Uterus (tissue), 4 donors: ENCODE data around the gene CRTAC1. TPM values are rescaled to one million over a fixed set of nuclear protein-coding genes. Genes with fewer than 3 reads are reported as not detected.

Source experiments
- DNase-seq, 2 donors: peaks; one replicate each; pipeline ENCODE4 v3.0.0-alpha.2; 2019 to 2020
- H3K27ac ChIP-seq, 2 donors: fragments of 200-600 bp; sonication (generic); 1 replicate in 1 of 2; 2 replicates in 1 of 2; pipeline ENCODE4 v1.5.1; 2016 to 2018
- H3K27me3 ChIP-seq, 2 donors: fragments of 200-600 bp; sonication (generic); one replicate each; pipeline ENCODE4 v1.5.1; 2018 to 2019; ENCODE audit warnings: control low read depth in 1 of 2
- H3K36me3 ChIP-seq, 2 donors: fragments of 200-600 bp; sonication (generic); one replicate each; pipeline ENCODE4 v1.5.1; 2019; ENCODE audit warnings: control low read depth in 1 of 2
- H3K4me1 ChIP-seq, 2 donors: fragments of 200-600 bp; sonication (generic); one replicate each; pipeline ENCODE4 v1.5.1; 2018 to 2019; ENCODE audit warnings: control low read depth in 1 of 2
- H3K4me3 ChIP-seq, 2 donors: fragments of 200-600 bp; sonication (generic); 1 replicate in 1 of 2; 2 replicates in 1 of 2; pipeline ENCODE4 v1.5.1; 2018 to 2019; ENCODE audit warnings: mild to moderate bottlenecking in 1 of 2
- H3K9me3 ChIP-seq, 2 donors: fragments of 200-600 bp; sonication (generic); one replicate each; pipeline ENCODE4 v1.5.1; 2019; ENCODE audit warnings: control low read depth in 1 of 2
- POLR2A ChIP-seq, 2 donors: fragments of 450-650 bp; IDR thresholded peaks; one replicate each; pipeline ENCODE4 v1.6.1; 2016; ENCODE audit warnings: antibody characterized with exemption in 2 of 2, mild to moderate bottlenecking in 1 of 2, moderate library complexity in 1 of 2
- intact Hi-C: fragments of 100-400 bp; cut with DNase I; formaldehyde crosslinking; loops from one replicate; pipeline ENCODE4 v1.15.1; 2023; ENCODE audit warnings: low total_unique reads
- total RNA-seq, 4 donors: library from RNA; depleted of rRNA in 3 of 4; stranded (reverse); fragments of >200 nt in 3 of 4; gene quantifications; one replicate each; pipeline versions ENCODE4 v1.1.0 to v1.2.4, GENCODE V29; 2014 to 2023
- TF ChIP-seq, protein P1 (sequence below), 4 experiments: fragments of 200-600 bp in 2 of 4; fragments of 450-650 bp in 2 of 4; sonication (generic) in 2 of 4; IDR thresholded peaks; one replicate each; pipeline ENCODE4 v1.5.1; 2016 to 2019; ENCODE audit warnings: antibody characterized with exemption in 4 of 4, mild to moderate bottlenecking in 2 of 4, moderate library complexity in 1 of 4
- donor health status: DM: yes; HTN: yes; CAD: no.

The CRTAC1 gene
- total RNA-seq, 4 donors from 2014 or later, result 0.26 to 7.5 (median 2.0) TPM

DNA sequence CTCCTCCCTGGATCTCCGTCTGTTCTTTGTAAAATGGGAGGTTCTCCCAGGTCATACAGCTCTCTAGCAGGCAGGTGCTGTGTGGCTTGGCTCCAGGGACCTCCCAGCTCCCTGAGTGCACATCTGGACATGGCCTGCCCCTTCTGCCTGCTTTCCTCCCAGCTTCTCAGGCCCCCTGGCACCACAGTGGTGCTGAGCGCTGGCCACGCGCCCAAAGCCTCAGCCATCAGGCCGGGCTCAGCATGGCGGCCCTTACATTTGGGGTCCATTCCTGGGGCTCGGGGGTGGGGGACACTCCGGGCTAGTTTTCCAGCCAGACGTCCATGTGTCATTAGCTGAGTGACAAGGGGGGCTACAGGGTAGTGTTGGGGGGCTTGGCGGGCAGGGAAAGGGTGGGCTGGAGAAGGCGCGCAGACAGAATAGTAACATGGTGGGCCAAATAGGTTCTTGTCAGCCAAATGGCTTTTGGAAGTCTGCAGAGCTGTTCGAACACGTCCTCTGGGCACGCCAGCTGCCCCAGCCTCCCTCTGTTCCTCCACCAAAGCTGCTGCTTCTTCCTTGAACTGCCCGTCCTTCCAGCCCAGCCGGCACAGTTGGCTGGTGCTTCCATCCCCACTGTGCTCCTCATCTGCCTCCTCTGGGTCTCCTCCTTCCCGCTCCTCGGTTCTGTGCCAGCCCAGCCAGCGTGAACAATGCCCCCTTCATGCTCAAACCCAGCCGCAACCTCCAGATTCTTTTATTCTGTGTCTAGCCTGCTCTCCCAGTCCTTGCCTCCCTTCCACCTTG, 114.9 kb downstream of the CRTAC1 start:
- no peaks in the 10 kb centered on the region for H3K4me1 ChIP-seq
- no peaks in the 10 kb centered on the region for H3K9me3 ChIP-seq
- H3K4me3 ChIP-seq, result no peak overlapping the region
- no peak for TF ChIP-seq POLR2A (IDR thresholded peaks at IDR 0.05)
- TF ChIP-seq, protein P1, sequence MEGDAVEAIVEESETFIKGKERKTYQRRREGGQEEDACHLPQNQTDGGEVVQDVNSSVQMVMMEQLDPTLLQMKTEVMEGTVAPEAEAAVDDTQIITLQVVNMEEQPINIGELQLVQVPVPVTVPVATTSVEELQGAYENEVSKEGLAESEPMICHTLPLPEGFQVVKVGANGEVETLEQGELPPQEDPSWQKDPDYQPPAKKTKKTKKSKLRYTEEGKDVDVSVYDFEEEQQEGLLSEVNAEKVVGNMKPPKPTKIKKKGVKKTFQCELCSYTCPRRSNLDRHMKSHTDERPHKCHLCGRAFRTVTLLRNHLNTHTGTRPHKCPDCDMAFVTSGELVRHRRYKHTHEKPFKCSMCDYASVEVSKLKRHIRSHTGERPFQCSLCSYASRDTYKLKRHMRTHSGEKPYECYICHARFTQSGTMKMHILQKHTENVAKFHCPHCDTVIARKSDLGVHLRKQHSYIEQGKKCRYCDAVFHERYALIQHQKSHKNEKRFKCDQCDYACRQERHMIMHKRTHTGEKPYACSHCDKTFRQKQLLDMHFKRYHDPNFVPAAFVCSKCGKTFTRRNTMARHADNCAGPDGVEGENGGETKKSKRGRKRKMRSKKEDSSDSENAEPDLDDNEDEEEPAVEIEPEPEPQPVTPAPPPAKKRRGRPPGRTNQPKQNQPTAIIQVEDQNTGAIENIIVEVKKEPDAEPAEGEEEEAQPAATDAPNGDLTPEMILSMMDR (IDR thresholded peaks at IDR 0.05), result no peak
- no peak for DNase-seq
- intact Hi-C loops, result no loop called here
- H3K27me3 ChIP-seq, result no peaks in the 10 kb centered on the region
- no peak overlapping the region for H3K27ac ChIP-seq
- H3K36me3 ChIP-seq, result no peaks in the 10 kb centered on the region

- no peaks in the 10 kb centered on the region for H3K4me1 ChIP-seq
- no peak overlapping the region for H3K4me3 ChIP-seq
- peak; percentile 25 to 64 for DNase-seq
- TF ChIP-seq POLR2A (IDR thresholded peaks at IDR 0.05), result no peak
- TF ChIP-seq, protein P1 (IDR thresholded peaks at IDR 0.05), result peak; percentile 59 to 77 (median 70)
- no peak overlapping the region for H3K27ac ChIP-seq
- H3K27me3 ChIP-seq, result no peaks in the 10 kb centered on the region
- no peaks in the 10 kb centered on the region for H3K36me3 ChIP-seq
- intact Hi-C loops, result no loop called here
- no peaks in the 10 kb centered on the region for H3K9me3 ChIP-seq
Observed at GRCh38 chr10:97914837-97915211, 115.6 kb downstream of the CRTAC1 start.

GRCh38 chr10:97914171-97914836, 116.1 kb downstream of the CRTAC1 start:
- DNase-seq, result no peak
- TF ChIP-seq, protein P1 (IDR thresholded peaks at IDR 0.05), result no peak
- no peak for TF ChIP-seq POLR2A (IDR thresholded peaks at IDR 0.05)
- Histone ChIP-seq H3K36me3 (no peaks in the 10 kb centered on the region), H3K9me3 (no peaks in the 10 kb centered on the region), H3K27me3 (no peaks in the 10 kb centered on the region), H3K4me3 (no peak overlapping the region), H3K4me1 (no peaks in the 10 kb centered on the region), H3K27ac (no peak overlapping the region)
- intact Hi-C loops, result no loop called here

DNA sequence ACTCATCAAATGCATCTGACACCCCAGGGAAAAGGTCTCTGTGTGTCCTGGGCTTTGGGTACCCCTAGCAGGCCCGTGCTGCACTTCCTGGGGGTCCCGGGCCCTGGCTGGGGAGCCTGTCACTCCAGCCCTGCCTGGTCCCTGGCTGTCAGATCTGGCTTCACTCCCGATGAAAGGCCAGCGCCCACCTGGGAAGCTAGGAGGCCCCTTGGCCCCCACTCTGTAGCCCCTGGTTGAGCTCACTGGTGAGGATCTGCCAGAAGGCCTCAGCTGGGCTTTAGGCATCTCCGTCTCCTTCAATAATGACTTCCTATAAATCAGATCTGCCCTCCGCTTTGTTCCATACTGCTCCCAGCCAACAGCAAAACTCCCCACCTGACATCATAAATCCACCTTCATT, 116.8 kb downstream of the CRTAC1 start:
- Histone ChIP-seq H3K27me3 (no peaks in the 10 kb centered on the region), H3K4me1 (no peaks in the 10 kb centered on the region), H3K27ac (no peak overlapping the region), H3K9me3 (no peaks in the 10 kb centered on the region), H3K36me3 (no peaks in the 10 kb centered on the region), H3K4me3 (no peak overlapping the region)
- DNase-seq, result no peak
- intact Hi-C loops, result no loop called here
- TF ChIP-seq POLR2A (IDR thresholded peaks at IDR 0.05), result no peak
- TF ChIP-seq, protein P1 (IDR thresholded peaks at IDR 0.05), result no peak

- DNase-seq, result no peak
- no peak overlapping the region for H3K27ac ChIP-seq
- TF ChIP-seq POLR2A (IDR thresholded peaks at IDR 0.05), result no peak
- TF ChIP-seq, protein P1 (IDR thresholded peaks at IDR 0.05), result no peak
- no peak overlapping the region for H3K4me3 ChIP-seq
- H3K9me3 ChIP-seq, result no peaks in the 10 kb centered on the region
- no peaks in the 10 kb centered on the region for H3K4me1 ChIP-seq
- H3K36me3 ChIP-seq, result no peaks in the 10 kb centered on the region
- intact Hi-C loops, result no loop called here
- H3K27me3 ChIP-seq, result no peaks in the 10 kb centered on the region
Observed at GRCh38 chr10:97913193-97913592, 117.2 kb downstream of the CRTAC1 start.
